Measurements from ENCODE around the gene ANKRD29. TPM values are rescaled to one million over a fixed set of nuclear protein-coding genes. Genes with fewer than 3 reads are reported as not detected.

ANKRD29 gene
- total and polyA plus RNA-seq, 2 of the 4 experiments (the other 2 are of a cell fraction): 0.18 to 0.31 TPM

DNA sequence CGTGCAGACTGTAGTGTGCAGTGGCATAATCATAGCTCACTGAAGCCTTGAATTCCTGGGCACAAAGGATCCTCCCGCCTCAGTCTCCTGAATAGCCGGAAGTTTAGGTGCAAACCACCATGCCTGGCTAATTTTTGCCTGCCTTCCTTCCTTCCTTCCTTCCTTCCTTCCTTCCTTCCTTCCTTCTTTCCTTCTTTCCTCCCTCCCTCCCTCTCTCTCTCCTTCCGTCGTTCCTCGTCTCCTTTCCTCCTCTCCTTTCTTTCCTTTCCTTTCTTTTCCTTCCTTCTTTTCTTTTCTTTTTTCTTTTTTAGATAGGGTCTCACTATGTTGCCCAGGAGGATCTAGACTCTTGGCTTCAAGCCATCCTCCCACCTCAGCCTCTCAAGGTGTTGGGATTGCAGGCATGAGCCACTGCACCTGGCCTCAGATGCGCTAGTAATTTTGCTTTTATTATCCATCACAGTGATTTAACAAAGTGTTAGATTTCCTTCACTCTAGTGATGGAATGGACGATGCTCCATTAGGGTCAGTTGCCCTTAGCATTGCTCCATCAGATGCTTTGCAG lies 6.6 kb upstream of the ANKRD29 start:
- H3K27me3 ChIP-seq (ENCODE audit: control insufficient read depth, insufficient read depth, low read length): peaks cover 58% of the 10 kb centered on the region
- in situ Hi-C loops (cut with MboI; ENCODE audit: low sequenced_read_pairs) (no loop called here), dilution Hi-C loops (cut with HindIII; ENCODE audit: low sequenced_read_pairs, unreplicated experiment) (no loop called here), intact Hi-C loops (cut with micrococcal nuclease) (no loop called here)
- no peak overlapping the region for H3K14ac ChIP-seq (replicated peaks; ENCODE audit: low read depth, low read length)
- no peak for ATAC-seq (ENCODE audit: low read depth)
- H3K9me1 ChIP-seq (ENCODE audit: insufficient read depth, low read length): no peaks in the 10 kb centered on the region
- no peak overlapping the region for H2AK5ac ChIP-seq (ENCODE audit: low read depth, low read length)
- H4K5ac ChIP-seq (ENCODE audit: low read depth, low read length): no peak overlapping the region
- H3K23ac ChIP-seq (ENCODE audit: low read depth, low read length): no peak overlapping the region
- ChIA-PET CTCF (no interaction called here), POLR2A (ENCODE audit: unreplicated experiment) (no interaction called here)
- H3K27ac ChIP-seq (ENCODE audit: insufficient read depth, low read length): no peak overlapping the region
- H2BK15ac ChIP-seq (ENCODE audit: low read depth, low read length): no peak overlapping the region
- H3K4me1 ChIP-seq (ENCODE audit: control insufficient read depth, insufficient read depth, low read length): no peaks in the 10 kb centered on the region
- H3K4me2 ChIP-seq (ENCODE audit: low read depth, low read length): no peak overlapping the region
- H3K79me1 ChIP-seq (ENCODE audit: low read depth in 1 of 2, low read length in 2 of 2): no peaks in the 10 kb centered on the region
- no peak overlapping the region for H4K8ac ChIP-seq (ENCODE audit: low read depth in 2 of 2, low read length in 2 of 2)
- H3K36me3 ChIP-seq (ENCODE audit: control insufficient read depth, insufficient read depth, low read length): no peaks in the 10 kb centered on the region
- TF ChIP-seq MAFK (IDR thresholded peaks at IDR 0.05; ENCODE audit: low read depth, low read length) (no peak), MXI1 (IDR thresholded peaks at IDR 0.05; ENCODE audit: borderline replicate concordance, low read depth, low read length) (no peak), RAD21 (IDR thresholded peaks at IDR 0.05; ENCODE audit: low read length) (no peak), POLR2A (IDR thresholded peaks at IDR 0.05; ENCODE audit: low read depth, low read length) (no peak), MAZ (IDR thresholded peaks at IDR 0.05; ENCODE audit: borderline replicate concordance, low read depth, low read length) (no peak), NFE2L2 (IDR thresholded peaks at IDR 0.05; ENCODE audit: low read depth, low read length) (no peak), BHLHE40 (IDR thresholded peaks at IDR 0.05; ENCODE audit: low read depth, low read length) (no peak)
- TF ChIP-seq, protein P1, sequence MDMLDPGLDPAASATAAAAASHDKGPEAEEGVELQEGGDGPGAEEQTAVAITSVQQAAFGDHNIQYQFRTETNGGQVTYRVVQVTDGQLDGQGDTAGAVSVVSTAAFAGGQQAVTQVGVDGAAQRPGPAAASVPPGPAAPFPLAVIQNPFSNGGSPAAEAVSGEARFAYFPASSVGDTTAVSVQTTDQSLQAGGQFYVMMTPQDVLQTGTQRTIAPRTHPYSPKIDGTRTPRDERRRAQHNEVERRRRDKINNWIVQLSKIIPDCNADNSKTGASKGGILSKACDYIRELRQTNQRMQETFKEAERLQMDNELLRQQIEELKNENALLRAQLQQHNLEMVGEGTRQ (IDR thresholded peaks at IDR 0.05; ENCODE audit: low read depth, low read length): no peak
- TF ChIP-seq, protein P2, sequence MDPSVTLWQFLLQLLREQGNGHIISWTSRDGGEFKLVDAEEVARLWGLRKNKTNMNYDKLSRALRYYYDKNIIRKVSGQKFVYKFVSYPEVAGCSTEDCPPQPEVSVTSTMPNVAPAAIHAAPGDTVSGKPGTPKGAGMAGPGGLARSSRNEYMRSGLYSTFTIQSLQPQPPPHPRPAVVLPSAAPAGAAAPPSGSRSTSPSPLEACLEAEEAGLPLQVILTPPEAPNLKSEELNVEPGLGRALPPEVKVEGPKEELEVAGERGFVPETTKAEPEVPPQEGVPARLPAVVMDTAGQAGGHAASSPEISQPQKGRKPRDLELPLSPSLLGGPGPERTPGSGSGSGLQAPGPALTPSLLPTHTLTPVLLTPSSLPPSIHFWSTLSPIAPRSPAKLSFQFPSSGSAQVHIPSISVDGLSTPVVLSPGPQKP (IDR thresholded peaks at IDR 0.05; ENCODE audit: borderline replicate concordance, low read depth, low read length): no peak
- H3K9ac ChIP-seq (ENCODE audit: low read depth, low read length): no peak overlapping the region
- H3K4me3 ChIP-seq (ENCODE audit: insufficient read depth, low read depth, low read length): no peak overlapping the region
- H2AFZ ChIP-seq (replicated peaks; ENCODE audit: low read length, poor library complexity): no peak overlapping the region
- H3K4ac ChIP-seq (ENCODE audit: low read depth, low read length): no peak overlapping the region
- no peak overlapping the region for H3K18ac ChIP-seq (ENCODE audit: low read depth, low read length)
- no peak overlapping the region for H4K91ac ChIP-seq (ENCODE audit: insufficient read depth, low read depth, low read length)
- H2AK9ac ChIP-seq (replicated peaks; ENCODE audit: low read depth, low read length, poor library complexity): no peak overlapping the region
- no peak overlapping the region for H2BK20ac ChIP-seq (ENCODE audit: low read depth, low read length)
- no TSS peak for BruUV-seq (replicated peaks)
- whole genome bisulfite sequencing, 2 experiments (ENCODE audit: extremely low coverage in 2 of 2, insufficient read length in 1 of 2): 80 to 100% methylated on average over 2 to 3 of the region's 8 CpGs
- H2BK120ac ChIP-seq (ENCODE audit: low read depth, low read length): no peak overlapping the region
- no peaks in the 10 kb centered on the region for H3K9me3 ChIP-seq (ENCODE audit: control insufficient read depth, insufficient read depth, low read length)
- no peak overlapping the region for H2BK5ac ChIP-seq (ENCODE audit: low read depth, low read length, poor library complexity, severe bottlenecking)
- no peak for DNase-seq
- no peaks in the 10 kb centered on the region for H4K20me1 ChIP-seq (ENCODE audit: insufficient read depth, low read length)
- no peak overlapping the region for H3K56ac ChIP-seq (ENCODE audit: extremely low read depth, insufficient read depth, low read length)

Data from IMR-90 (cell line).